K562 (cell line): ENCODE data around the gene ZNF333.

Experiments
- POLR2A ChIP-seq: fragments of 450-650 bp; conservative IDR thresholded peaks from 2 replicates; pipeline ENCODE4 v1.6.1; 2016
- TF ChIP-seq, protein P1 (sequence below), 3 experiments: IDR thresholded peaks in 2 of 3; conservative IDR thresholded peaks in 1 of 3; 2 replicates each; pipeline ENCODE4 v1.5.1; 2011 to 2012; ENCODE audit warnings: low read length in 3 of 3, mild to moderate bottlenecking in 3 of 3, control low read depth in 2 of 3, improper control_type of control experiment in 1 of 3, inconsistent platforms in 1 of 3, low read depth in 1 of 3, mixed read lengths in 1 of 3, moderate library complexity in 1 of 3; ENCODE audit not compliant: insufficient read depth in 2 of 3
- TF ChIP-seq, protein P2 (sequence below): fragments of 250-450 bp; sonication (Bioruptor Pico); IDR thresholded peaks from 2 replicates; pipeline ENCODE4 v1.5.0; 2021; ENCODE audit warnings: mild to moderate bottlenecking, borderline replicate concordance

DNA sequence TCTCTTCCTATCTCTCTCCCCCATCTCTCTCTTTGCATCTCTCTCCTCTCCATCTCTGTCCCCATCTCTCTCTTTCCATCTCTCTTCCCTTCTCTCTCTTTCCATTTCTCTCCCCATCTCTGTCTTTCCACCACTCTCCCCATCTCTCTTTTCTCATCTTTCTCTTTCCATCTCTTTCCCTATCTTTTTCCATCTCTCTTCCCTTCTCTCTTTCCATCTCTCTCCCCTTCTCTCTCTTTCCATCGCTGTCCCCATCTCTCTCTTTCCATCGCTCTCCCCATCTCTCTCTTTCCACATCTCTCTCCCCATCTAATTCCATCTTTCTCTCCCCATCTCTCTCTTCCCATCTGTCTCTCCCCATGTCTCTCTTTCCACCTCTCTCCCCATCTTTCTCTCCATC is 39.7 kb upstream of the ZNF333 start:
- TF ChIP-seq, protein P1, sequence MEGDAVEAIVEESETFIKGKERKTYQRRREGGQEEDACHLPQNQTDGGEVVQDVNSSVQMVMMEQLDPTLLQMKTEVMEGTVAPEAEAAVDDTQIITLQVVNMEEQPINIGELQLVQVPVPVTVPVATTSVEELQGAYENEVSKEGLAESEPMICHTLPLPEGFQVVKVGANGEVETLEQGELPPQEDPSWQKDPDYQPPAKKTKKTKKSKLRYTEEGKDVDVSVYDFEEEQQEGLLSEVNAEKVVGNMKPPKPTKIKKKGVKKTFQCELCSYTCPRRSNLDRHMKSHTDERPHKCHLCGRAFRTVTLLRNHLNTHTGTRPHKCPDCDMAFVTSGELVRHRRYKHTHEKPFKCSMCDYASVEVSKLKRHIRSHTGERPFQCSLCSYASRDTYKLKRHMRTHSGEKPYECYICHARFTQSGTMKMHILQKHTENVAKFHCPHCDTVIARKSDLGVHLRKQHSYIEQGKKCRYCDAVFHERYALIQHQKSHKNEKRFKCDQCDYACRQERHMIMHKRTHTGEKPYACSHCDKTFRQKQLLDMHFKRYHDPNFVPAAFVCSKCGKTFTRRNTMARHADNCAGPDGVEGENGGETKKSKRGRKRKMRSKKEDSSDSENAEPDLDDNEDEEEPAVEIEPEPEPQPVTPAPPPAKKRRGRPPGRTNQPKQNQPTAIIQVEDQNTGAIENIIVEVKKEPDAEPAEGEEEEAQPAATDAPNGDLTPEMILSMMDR (IDR thresholded peaks at IDR 0.05 in 2 of 3, conservative IDR thresholded peaks at IDR 0.05 in 1 of 3; ENCODE audit: insufficient read depth in 2 of 3, low read depth in 1 of 3, low read length in 3 of 3): no peak
- TF ChIP-seq POLR2A: no peak
- TF ChIP-seq, protein P2, sequence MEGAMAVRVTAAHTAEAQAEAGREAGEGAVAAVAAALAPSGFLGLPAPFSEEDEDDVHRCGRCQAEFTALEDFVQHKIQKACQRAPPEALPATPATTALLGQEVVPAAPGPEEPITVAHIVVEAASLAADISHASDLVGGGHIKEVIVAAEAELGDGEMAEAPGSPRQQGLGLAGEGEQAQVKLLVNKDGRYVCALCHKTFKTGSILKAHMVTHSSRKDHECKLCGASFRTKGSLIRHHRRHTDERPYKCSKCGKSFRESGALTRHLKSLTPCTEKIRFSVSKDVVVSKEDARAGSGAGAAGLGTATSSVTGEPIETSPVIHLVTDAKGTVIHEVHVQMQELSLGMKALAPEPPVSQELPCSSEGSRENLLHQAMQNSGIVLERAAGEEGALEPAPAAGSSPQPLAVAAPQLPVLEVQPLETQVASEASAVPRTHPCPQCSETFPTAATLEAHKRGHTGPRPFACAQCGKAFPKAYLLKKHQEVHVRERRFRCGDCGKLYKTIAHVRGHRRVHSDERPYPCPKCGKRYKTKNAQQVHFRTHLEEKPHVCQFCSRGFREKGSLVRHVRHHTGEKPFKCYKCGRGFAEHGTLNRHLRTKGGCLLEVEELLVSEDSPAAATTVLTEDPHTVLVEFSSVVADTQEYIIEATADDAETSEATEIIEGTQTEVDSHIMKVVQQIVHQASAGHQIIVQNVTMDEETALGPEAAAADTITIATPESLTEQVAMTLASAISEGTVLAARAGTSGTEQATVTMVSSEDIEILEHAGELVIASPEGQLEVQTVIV (CRISPR knock-in tag): no peak
